ENCODE measurements around the gene MS4A15. TPM values are rescaled to one million over a fixed set of nuclear protein-coding genes. Genes with fewer than 3 reads are reported as not detected.

MS4A15 gene
- total RNA-seq = not detected in 2 replicates

GRCh38 chr11:60756307-60757032 lies at the start of gene MS4A15:
MS4A15 (plus strand) TSS chr11:60756867; CDS start chr11:60763734, 6,867 bp downstream.

GRCh38 chr11:60724420-60724819 lies 32.2 kb upstream of the MS4A15 start, which contains the start of gene MS4A18:
MS4A18 (plus strand) TSS chr11:60724720.

GRCh38 chr11:60785136-60785535 lies 28.5 kb downstream of the MS4A15 start, which contains the start of gene MS4A10:
MS4A10 (plus strand) TSS chr11:60785333; CDS start chr11:60790336, 5,003 bp downstream.

Other genes with a start within 250 kb of the MS4A15 start
- not detected in 2 replicates for gene MS4A13, start 241.5 kb upstream of the MS4A15 start, total RNA-seq
- not detected in 2 replicates for gene MS4A8, start 57.3 kb upstream of the MS4A15 start, total RNA-seq
- not detected in 2 replicates for gene MS4A18, start 32.1 kb upstream of the MS4A15 start, total RNA-seq
- gene MS4A10, start 28.5 kb downstream of the MS4A15 start, total RNA-seq = not detected in 2 replicates
- 33.6 and 37.3 TPM in 2 replicates for gene CCDC86, start 85.2 kb downstream of the MS4A15 start, total RNA-seq
- gene PTGDR2, start 99.1 kb downstream of the MS4A15 start, total RNA-seq = 1.3 and 1.6 TPM in 2 replicates
- gene ZP1, start 110.7 kb downstream of the MS4A15 start, total RNA-seq = 0.30 and 0.50 TPM in 2 replicates
- 102 and 106 TPM in 2 replicates for gene PRPF19, start 149.7 kb downstream of the MS4A15 start, total RNA-seq
- 96.5 and 123 TPM in 2 replicates for gene TMEM109, start 157.3 kb downstream of the MS4A15 start, total RNA-seq
- 69.7 and 84.6 TPM in 2 replicates for gene TMEM132A, start 167.6 kb downstream of the MS4A15 start, total RNA-seq
- 1.3 and 3.4 TPM in 2 replicates for gene SLC15A3, start 195.3 kb downstream of the MS4A15 start, total RNA-seq
- not detected in 2 replicates for gene CD6, start 214.8 kb downstream of the MS4A15 start, total RNA-seq

All from bronchus fibroblast of lung (primary cell).